Breast epithelium (tissue), 3 donors: Measurements from ENCODE around the gene JMJD1C.

Source experiments
- POLR2A ChIP-seq: fragments of 450-650 bp; IDR thresholded peaks from one replicate; pipeline ENCODE4 v1.6.1; 2016; ENCODE audit warnings: antibody characterized with exemption, mild to moderate bottlenecking, moderate library complexity
- POLR2AphosphoS5 ChIP-seq, 3 donors: sonication (generic); formaldehyde crosslinking; IDR thresholded peaks; one replicate each; pipeline ENCODE4 v1.6.1; 2017; ENCODE audit warnings: antibody characterized with exemption in 3 of 3
- TF ChIP-seq, protein P1 (sequence below), 3 donors: fragments of 450-650 bp; IDR thresholded peaks; one replicate each; pipeline ENCODE4 v1.5.1; 2016 to 2017; ENCODE audit warnings: antibody characterized with exemption in 3 of 3, mild to moderate bottlenecking in 3 of 3, moderate library complexity in 3 of 3

- TF ChIP-seq, protein P1, sequence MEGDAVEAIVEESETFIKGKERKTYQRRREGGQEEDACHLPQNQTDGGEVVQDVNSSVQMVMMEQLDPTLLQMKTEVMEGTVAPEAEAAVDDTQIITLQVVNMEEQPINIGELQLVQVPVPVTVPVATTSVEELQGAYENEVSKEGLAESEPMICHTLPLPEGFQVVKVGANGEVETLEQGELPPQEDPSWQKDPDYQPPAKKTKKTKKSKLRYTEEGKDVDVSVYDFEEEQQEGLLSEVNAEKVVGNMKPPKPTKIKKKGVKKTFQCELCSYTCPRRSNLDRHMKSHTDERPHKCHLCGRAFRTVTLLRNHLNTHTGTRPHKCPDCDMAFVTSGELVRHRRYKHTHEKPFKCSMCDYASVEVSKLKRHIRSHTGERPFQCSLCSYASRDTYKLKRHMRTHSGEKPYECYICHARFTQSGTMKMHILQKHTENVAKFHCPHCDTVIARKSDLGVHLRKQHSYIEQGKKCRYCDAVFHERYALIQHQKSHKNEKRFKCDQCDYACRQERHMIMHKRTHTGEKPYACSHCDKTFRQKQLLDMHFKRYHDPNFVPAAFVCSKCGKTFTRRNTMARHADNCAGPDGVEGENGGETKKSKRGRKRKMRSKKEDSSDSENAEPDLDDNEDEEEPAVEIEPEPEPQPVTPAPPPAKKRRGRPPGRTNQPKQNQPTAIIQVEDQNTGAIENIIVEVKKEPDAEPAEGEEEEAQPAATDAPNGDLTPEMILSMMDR (IDR thresholded peaks at IDR 0.05) = no peak
- TF ChIP-seq POLR2A (no peak), POLR2AphosphoS5 (IDR thresholded peaks at IDR 0.05) (no peak)
Measured at GRCh38 chr10:63237396-63237795, 228.4 kb downstream of the JMJD1C start.
